Superior temporal gyrus (tissue), 1 donor: ENCODE measurements around the gene UNKL.

Experiments used
- DNase-seq: peaks from one replicate; pipeline ENCODE4 v3.0.0-alpha.2; 2016; ENCODE audit errors: extremely low spot score

The UNKL gene

DNA sequence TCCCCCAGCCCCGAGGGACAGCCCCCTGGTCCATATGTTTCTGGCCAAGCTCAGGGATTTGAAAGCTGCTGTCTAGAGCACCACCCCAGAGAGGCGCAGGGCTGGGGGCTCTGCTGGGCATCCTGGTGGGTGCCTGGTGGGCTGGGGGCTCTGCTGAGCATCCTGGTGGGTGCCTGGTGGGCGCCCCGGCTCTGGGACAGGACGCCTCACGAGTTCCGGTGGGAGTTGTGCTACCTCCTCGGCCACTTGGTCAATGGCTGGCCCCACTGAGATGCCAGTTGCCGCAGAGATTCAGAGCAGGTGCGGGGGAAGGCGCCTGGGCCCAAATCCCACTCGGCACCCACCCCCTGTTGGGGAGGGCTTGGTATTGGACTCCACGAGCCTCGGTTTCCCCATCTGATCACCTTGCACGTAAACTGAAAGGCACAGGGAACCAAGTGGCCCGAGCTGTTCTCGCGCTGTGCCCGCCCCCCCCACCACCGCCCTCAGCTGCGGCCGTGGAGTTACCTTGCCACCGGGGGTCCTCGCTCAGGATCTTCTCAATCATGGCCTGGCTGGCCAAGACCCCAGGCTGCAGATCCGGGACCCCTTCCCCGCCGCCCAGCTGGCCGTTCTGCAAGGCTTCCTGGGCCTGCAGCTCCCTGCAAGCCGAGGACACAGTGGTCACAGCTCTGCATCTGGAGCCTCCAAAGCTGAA, 13.3 kb downstream of the UNKL start:
- no peak for DNase-seq

- no peak for DNase-seq
These were observed 15.5 kb downstream of the UNKL start for GRCh38 chr16:1398826-1399581.

DNA sequence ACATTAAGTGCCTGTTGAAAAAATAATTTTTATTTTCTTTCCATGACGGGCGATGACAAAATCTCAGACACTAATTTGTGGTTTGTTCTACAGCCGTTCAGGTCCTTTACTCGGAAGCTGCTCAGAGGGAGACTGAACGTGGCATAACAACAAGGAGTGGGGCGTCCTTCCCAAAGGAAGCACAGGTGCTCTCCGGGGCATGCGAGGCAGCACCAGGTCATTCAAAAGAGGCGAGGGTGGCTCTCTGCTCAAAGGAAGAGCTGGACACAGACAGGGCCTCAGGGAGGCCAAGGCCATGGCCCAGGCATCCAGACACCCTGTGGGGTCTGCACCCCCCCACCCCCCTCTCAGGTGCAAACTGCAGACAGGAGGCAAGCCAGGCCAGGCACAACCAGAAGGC, 16.2 kb downstream of the UNKL start:
- DNase-seq = no peak

DNA sequence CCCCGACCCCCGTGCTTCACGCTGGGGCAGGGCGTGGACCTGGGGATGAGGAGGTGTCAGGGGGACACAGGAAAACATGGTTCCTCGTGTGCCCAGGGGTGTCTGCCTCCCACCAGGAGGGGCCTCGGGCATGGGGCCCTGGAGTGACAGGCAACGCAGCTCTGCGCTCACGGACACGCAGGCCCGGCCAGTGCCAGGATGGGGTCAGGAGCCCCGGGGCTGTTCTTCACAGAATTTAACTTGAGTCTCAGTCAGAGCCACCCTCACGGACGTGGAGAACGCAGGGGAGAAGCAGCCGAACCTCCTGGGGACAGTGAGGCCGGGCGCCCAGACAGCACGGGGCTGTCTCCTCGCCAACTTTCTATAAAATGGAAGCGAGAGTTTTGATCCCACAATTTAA, 16.7 kb downstream of the UNKL start:
- no peak for DNase-seq

DNA sequence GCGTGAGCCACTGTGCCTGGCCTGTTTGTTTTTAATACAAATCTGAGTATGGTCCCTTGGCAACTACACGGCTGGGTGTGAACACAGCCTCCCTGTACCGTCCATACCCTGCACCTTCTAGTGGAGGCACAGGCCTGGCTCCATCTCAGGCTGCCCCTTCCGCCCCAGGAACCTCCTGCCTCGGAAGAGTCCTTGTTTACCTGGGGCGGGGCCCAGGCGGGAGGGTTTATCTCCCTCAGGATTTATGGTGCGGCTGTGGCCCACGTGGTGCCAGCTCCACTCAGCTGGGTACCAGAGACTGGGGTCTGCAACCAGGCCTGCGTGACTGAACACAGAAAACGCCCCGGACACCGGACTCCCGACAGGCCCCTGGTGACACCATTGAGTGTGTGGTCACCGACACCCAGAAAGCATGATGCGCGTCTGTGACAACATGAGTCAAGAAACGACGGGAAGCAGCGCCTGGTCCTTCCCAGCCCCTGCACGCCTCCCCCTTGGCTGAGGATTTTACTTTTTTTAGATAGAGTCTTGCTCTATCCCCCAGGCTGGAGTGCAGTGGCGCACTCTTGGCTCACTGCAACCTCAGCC, 19.0 kb downstream of the UNKL start:
- no peak for DNase-seq

DNA sequence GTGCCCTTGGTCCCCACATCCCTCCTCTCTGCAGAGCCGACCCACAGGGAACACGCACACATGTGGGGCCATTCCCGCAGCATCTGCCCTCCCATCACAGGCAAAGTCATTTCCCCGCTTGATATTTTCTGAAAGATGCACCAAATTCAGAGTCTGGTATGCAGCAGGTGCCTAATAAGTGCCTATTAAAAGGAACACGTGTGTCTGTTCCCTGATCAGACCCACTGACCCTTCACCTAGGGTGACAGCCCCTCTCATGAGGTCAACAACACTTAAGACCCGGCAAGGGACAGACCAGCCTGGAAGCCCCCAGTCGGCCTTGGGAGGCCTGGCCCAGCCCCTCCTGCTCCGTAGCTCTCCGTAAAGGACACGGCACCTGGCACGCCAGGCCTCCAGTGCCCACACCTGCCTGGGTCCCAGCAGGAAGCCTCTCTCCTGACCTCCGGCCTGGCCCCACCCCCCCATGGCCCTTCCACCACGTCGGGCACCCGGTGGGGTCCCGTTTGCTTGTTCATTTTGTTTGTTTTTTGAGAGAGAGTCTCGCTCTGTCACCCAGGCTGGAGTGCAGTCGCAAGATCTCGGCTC, 20.0 kb downstream of the UNKL start:
- no peak for DNase-seq

GRCh38 chr16:1393613-1394176, 20.8 kb downstream of the UNKL start:
- no peak for DNase-seq

- DNase-seq = no peak
These were observed 21.7 kb downstream of the UNKL start for GRCh38 chr16:1392826-1393225.

GRCh38 chr16:1390239-1390779, 24.2 kb downstream of the UNKL start:
- DNase-seq = no peak

- DNase-seq = no peak
These were observed 24.7 kb downstream of the UNKL start for GRCh38 chr16:1389762-1390161.

DNA sequence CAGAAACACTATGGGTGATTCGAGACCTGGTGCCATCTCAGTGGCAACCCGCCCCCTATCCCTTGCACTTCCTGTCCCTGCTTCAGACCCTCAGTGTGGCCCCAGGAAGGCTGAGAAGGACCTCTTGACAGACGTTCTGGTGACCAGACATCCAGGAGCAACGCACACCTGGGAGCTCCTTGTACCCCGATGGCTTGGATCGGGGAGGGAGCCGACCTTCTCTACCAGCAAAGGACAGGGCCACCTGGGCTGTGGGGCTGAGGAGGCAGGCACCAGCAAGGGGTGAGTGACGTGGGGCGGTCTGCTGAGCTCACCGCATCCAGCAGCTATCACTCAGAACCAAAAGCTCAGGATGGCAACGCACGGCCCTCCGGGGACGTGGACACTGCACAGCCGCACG, 27.2 kb downstream of the UNKL start:
- DNase-seq = no peak

DNA sequence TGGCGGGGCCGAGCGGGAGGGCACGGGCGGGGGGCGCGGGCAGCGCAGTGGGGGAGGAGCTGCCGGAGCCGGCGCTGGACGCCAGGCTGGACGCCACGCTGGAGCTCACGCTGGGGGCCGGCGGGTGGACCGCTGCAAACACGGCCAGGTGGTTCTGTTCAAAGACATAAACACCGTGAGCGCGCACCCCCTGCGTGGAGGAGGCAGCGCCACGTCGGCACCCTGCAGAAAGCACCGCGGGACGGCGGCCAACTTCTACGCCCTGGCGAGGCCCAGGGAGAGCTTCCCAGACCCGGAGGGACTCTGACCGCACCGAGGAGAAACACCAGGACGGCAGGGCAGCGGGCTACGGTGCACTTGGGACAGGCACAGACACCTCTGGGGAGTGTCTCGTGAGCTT, 29.3 kb downstream of the UNKL start:
- no peak for DNase-seq

- no peak for DNase-seq
These were observed 30.9 kb downstream of the UNKL start for GRCh38 chr16:1383556-1383955.

- DNase-seq = no peak
These were observed 32.7 kb downstream of the UNKL start for GRCh38 chr16:1381612-1382406.

DNA sequence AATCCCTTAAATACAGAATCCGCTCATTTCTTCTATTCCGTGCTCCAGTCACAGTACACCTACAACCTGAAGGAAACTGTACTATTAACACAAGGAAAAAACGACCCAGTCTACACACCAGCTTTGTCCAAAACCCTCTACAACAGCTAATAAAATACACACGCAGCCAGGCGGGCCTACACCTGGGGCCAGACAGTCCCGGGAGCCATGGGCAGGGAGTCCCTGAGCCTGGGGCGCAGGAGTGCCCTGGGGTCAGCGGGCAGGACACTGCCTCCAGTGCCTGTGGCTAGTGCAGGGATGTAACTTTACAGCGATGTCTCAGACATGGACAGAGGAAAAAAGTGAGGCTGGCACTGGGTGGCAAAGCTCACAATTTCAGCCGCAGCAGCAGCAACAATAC, 34.3 kb downstream of the UNKL start:
- no peak for DNase-seq

DNA sequence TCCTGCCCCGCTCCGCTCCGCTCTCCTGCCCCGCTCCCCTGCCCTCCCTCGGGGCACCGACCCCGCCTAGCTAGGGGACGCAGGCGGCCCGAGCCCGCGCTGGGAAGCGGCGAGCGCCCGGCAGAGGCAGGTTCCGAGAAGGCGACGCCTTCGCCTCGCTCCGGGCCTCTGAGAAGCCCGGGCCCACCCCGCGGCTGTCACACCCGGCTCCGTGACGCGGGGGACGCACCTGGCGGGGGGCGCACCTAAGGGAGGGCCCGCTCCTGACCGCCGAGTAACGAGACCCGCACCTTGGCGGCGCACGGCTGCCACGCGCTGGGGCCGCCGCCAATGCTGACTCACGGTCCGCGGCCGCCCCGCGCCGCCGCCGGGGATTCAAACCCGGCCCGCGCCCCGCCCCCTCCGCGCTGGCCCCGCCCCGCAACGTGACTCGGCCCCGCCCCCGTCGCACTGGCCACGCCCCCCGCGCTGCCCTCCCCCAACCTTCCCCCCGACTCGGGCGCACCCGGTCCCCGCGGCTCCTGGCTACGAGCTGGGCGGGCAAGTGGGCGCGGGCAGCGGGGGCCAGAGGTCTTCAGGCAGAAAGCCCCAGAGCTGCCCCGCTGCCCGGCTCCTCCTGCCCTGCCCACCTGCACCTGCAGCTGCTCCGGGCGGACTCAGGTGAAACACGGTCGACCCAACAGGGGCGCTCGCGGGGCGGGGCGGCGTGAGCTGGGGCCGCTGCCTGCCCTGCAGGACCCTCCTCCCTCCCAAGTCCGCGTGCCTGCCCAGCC, 35.0 kb downstream of the UNKL start:
- no peak for DNase-seq

DNA sequence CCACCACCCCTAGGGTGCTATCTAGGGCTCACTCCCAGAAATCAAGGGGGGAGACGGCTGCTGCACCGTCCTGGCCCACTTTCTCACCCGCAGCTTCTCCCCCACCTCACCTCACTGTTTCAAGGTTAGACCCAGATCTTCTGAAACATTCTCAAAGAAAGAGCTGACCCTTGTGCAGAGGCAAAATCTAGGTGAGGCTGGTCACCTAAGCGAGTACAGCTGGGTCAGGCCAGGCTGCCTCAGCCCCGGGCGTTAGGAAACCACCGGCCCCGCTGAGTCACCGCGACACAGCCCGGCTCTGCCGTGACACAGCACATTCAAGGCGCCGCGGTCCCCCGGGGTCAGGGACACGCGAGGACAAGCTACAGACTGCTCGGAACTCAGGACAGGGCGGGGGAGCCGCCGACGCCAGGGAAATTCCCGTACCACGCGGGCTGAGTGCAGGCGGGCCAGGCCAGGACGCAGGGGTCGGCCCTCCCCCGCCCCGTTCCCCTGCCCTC, 35.6 kb downstream of the UNKL start:
- no peak for DNase-seq

GRCh38 chr16:1378087-1378803, 36.3 kb downstream of the UNKL start:
- DNase-seq = no peak

- DNase-seq = peak; percentile 28
These were observed 37.0 kb downstream of the UNKL start for GRCh38 chr16:1377406-1378010.
